ENCODE results near the gene RNH1.
"Not testable (repeated sequence)": the region's sequence is repeated elsewhere in the genome, so short reads cannot be mapped to it uniquely, and the experiment has no call there.

RNH1 gene

GRCh38 chr11:476416-476815 lies 30.6 kb downstream of the RNH1 start:
- DNase-seq (ENCODE audit: low spot score): no peak

- no peak for DNase-seq (ENCODE audit: low spot score)
Measured at GRCh38 chr11:475941-476340, 31.1 kb downstream of the RNH1 start.

- DNase-seq (ENCODE audit: low spot score): no peak
Measured at GRCh38 chr11:474914-475506, 32.0 kb downstream of the RNH1 start.

GRCh38 chr11:473962-474785 lies 32.9 kb downstream of the RNH1 start:
- DNase-seq (ENCODE audit: low spot score): no peak

GRCh38 chr11:473415-473814 lies 33.6 kb downstream of the RNH1 start:
- DNase-seq (ENCODE audit: low spot score): no peak

- no peak for DNase-seq (ENCODE audit: low spot score)
Measured at GRCh38 chr11:472816-473215, 34.2 kb downstream of the RNH1 start.

GRCh38 chr11:472272-472671 lies 34.8 kb downstream of the RNH1 start:
- no peak for DNase-seq (ENCODE audit: low spot score)

- DNase-seq (ENCODE audit: low spot score): no peak
Measured at GRCh38 chr11:471468-472145, 35.4 kb downstream of the RNH1 start.

GRCh38 chr11:469684-470560 lies 37.1 kb downstream of the RNH1 start:
- peak; percentile 61 for DNase-seq (ENCODE audit: low spot score)

- DNase-seq (ENCODE audit: low spot score): not testable (repeated sequence)
Measured at GRCh38 chr11:469026-469683, 37.9 kb downstream of the RNH1 start.

- no peak for DNase-seq (ENCODE audit: low spot score)
Measured at GRCh38 chr11:468493-468892, 38.5 kb downstream of the RNH1 start.

- DNase-seq (ENCODE audit: low spot score): no peak
Measured at GRCh38 chr11:468036-468435, 39.0 kb downstream of the RNH1 start.

- DNase-seq (ENCODE audit: low spot score): no peak
Measured at GRCh38 chr11:465896-466530, 41.0 kb downstream of the RNH1 start.

- no peak for DNase-seq (ENCODE audit: low spot score)
Measured at GRCh38 chr11:464316-464715, 42.7 kb downstream of the RNH1 start.

GRCh38 chr11:462107-462890 lies 44.7 kb downstream of the RNH1 start:
- DNase-seq (ENCODE audit: low spot score): no peak

GRCh38 chr11:461626-462025 lies 45.4 kb downstream of the RNH1 start:
- no peak for DNase-seq (ENCODE audit: low spot score)

- no peak for DNase-seq (ENCODE audit: low spot score)
Measured at GRCh38 chr11:460331-461199, 46.5 kb downstream of the RNH1 start.

- DNase-seq (ENCODE audit: low spot score): no peak
Measured at GRCh38 chr11:459511-460220, 47.4 kb downstream of the RNH1 start.

Data from kidney tubule cell (primary cell).